Left ventricle myocardium superior (tissue), 1 donor: ENCODE results near the gene FZD4. TPM values are rescaled to one million over a fixed set of nuclear protein-coding genes. Genes with fewer than 3 reads are reported as not detected.
"Not testable (repeated sequence)": the region's sequence is repeated elsewhere in the genome, so short reads cannot be mapped to it uniquely, and the experiment has no call there.

ENCODE experiments used
- ATAC-seq: fragments of 200-7000 bp; cut with Tn5 transposase; one replicate; pipeline ENCODE4 v1.9.1; 2020; ENCODE audit warnings: mild to moderate bottlenecking, moderate library complexity
- DNase-seq: peaks from one replicate; pipeline ENCODE4 v3.0.0-alpha.2; 2020
- intact Hi-C: fragments of 100-400 bp; cut with micrococcal nuclease; formaldehyde crosslinking; loops from one replicate; pipeline ENCODE4 v1.11.0; 2022
- total RNA-seq: library from RNA; stranded (reverse); fragmentation: NEBNext Ultra II Directional; extraction: Animal tissue kit (Norgen Biotek cat#: 25700); gene quantifications from one replicate; pipeline ENCODE4 v1.2.1, GENCODE V29; 2021
- donor health status: DM: no; HTN: yes; CAD: no; lungs with severe emphysema.

FZD4 gene
- total RNA-seq, 1 donor from 2014 or later, result 28.8 TPM

- ATAC-seq, result no peak
- DNase-seq, result no peak
- intact Hi-C loops, result loop anchor here (5.0 kb wide), 1 partner anchor 350 kb away; no protein-coding TSS in a partner anchor
Measured at GRCh38 chr11:86941871-86942599, 13.2 kb downstream of the FZD4 start.

- ATAC-seq (peak; percentile 24), DNase-seq (no peak)
- intact Hi-C loops, result loop anchor here (5.0 kb wide), 1 partner anchor 351 kb away; no protein-coding TSS in a partner anchor
Measured at GRCh38 chr11:86941077-86941870, 13.9 kb downstream of the FZD4 start.

GRCh38 chr11:86940122-86940777, 14.9 kb downstream of the FZD4 start:
- DNase-seq (peak; percentile 63), ATAC-seq (peak; percentile 93)
- intact Hi-C loops, result loop anchor here (5.0 kb wide), 1 partner anchor 352 kb away; no protein-coding TSS in a partner anchor

- no peak for ATAC-seq
- no peak for DNase-seq
- intact Hi-C loops, result loop anchor here (5.0 kb wide), 1 partner anchor 343 kb away; no protein-coding TSS in a partner anchor
Measured at GRCh38 chr11:86938900-86939880, 16.0 kb downstream of the FZD4 start.

GRCh38 chr11:86938203-86938899, 16.8 kb downstream of the FZD4 start:
- intact Hi-C loops, result loop anchor here (5.0 kb wide), 1 partner anchor 344 kb away; no protein-coding TSS in a partner anchor

GRCh38 chr11:86937193-86937806, 17.9 kb downstream of the FZD4 start:
- intact Hi-C loops, result loop anchor here (5.0 kb wide), 1 partner anchor 345 kb away; no protein-coding TSS in a partner anchor
- DNase-seq, ATAC-seq: not testable (repeated sequence)

More at GRCh38 chr11:86938203-86938899, 16.8 kb downstream of the FZD4 start:
- DNase-seq (no peak), ATAC-seq (no peak)

GRCh38 chr11:86934926-86935579, 20.1 kb downstream of the FZD4 start:
- no peak for ATAC-seq
- intact Hi-C loops, result loop anchor here (5.0 kb wide), 1 partner anchor 347 kb away; no protein-coding TSS in a partner anchor

GRCh38 chr11:86934582-86934900, 20.7 kb downstream of the FZD4 start:
- ATAC-seq (no peak), DNase-seq (no peak)
- intact Hi-C loops, result no loop called here

More at GRCh38 chr11:86934926-86935579, 20.1 kb downstream of the FZD4 start:
- DNase-seq, result no peak

GRCh38 chr11:86933891-86934581, 21.2 kb downstream of the FZD4 start:
- no peak for DNase-seq
- intact Hi-C loops, result no loop called here
- ATAC-seq, result no peak

- no peak for DNase-seq
- intact Hi-C loops, result no loop called here
- ATAC-seq, result no peak
Measured at GRCh38 chr11:86932924-86933875, 22.0 kb downstream of the FZD4 start.

GRCh38 chr11:86932259-86932585, 23.0 kb downstream of the FZD4 start:
- ATAC-seq (peak; percentile 16), DNase-seq (no peak)
- intact Hi-C loops, result no loop called here

- intact Hi-C loops, result no loop called here
- DNase-seq (no peak), ATAC-seq (peak; percentile 52)
Measured at GRCh38 chr11:86931548-86932258, 23.5 kb downstream of the FZD4 start.

- no peak for ATAC-seq
- no peak for DNase-seq
- intact Hi-C loops, result no loop called here
Measured at GRCh38 chr11:86930957-86931547, 24.1 kb downstream of the FZD4 start.

- DNase-seq, result no peak
- intact Hi-C loops, result no loop called here
- ATAC-seq, result no peak
Measured at GRCh38 chr11:86926975-86927374, 28.2 kb downstream of the FZD4 start.
